Measurements from ENCODE around the gene UCP2.
A peak's percentile ranks its signal among the peaks of the same experiment; 100 is the strongest.
"Not testable (repeated sequence)": the region's sequence is repeated elsewhere in the genome, so short reads cannot be mapped to it uniquely, and the experiment has no call there.

The UCP2 gene

GRCh38 chr11:73995731-73996130 lies 13.1 kb upstream of the UCP2 start:
- no peak for DNase-seq

DNA sequence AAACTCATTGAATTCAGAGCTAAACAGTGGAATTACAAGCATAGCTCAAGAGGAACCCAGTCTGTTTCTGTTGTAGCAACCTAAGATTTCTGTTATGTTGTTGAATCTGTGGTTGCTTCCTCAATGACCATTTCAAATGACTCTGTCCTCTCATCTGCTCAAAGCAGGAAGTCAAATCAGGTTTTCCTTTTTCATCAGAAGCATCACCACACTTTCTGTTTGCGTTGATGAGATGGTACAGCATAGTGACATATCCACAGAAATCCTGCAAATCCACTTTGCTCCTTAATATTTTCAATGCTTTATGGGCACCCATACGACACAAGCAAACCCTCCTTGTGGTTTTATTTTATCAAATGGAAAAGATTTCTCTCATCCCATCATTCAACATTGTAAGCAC lies 12.6 kb upstream of the UCP2 start:
- DNase-seq: no peak

- DNase-seq: no peak
These were observed 8.9 kb upstream of the UCP2 start for GRCh38 chr11:73991471-73992006.

DNA sequence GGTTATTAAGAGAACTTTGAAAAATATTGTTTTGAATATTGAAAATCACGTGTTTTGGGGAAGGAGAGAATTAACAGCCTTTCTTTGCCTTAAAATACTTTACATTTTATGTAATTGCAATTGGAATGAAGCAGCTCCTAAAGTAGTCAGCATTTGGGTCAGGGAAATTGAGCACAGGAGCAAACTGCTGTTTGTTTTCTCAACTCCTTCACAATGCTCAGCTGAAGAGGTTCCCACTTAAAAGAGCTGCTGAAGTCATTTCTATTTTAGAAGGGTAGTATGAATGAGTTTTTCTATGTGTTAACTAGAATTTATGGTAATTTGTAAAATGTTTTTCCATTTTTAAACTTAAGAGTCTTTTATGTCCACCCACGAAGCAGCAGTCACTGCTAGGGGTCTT lies 8.1 kb upstream of the UCP2 start:
- DNase-seq: no peak

- DNase-seq: no peak
These were observed 6.5 kb upstream of the UCP2 start for GRCh38 chr11:73989156-73989555.

DNA sequence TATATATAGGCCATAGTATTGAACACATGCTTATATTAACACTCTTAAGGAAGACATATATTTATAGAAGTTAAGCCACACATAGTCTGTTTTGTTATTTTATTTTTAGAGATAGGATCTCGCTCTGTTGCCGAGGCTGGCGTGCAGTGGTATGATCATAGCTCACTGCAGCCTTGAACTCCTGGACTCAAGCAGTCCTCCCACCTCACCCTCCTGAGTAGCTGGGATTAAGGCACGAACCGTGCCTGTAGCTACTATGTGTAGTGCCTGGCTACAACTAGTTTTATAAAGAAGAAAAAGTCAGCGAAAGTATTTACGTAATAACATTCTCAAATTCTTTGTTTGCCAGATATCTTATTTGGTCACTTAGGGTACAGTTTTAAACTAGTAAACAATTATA lies 5.6 kb upstream of the UCP2 start:
- no peak for DNase-seq

DNA sequence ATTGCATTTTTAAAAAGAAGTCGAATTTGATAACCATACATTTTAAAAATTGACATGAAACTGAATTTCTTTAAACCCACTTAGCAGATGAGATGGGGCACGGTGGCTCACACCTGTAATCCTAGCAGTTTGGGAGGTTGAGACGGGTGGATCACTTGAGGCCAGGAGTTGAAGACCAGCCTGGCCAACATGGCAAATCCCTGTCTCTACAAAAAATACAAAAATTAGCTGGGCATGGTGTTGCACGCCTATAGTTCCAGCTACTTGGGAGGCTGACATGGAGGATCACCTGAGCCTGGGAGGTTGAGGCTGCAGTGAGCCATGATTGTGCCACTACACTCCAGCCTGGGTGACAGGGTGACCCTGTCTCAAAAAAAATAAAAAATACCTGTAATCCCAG lies 3.0 kb upstream of the UCP2 start:
- not testable (repeated sequence) for DNase-seq

GRCh38 chr11:73983741-73984538 lies 1.3 kb upstream of the UCP2 start:
- DNase-seq: no peak

GRCh38 chr11:73982990-73983740 lies 522 bp upstream of the UCP2 start:
- DNase-seq: peak; percentile 82

GRCh38 chr11:73981051-73981805 lies 1.4 kb downstream of the UCP2 start:
- no peak for DNase-seq

GRCh38 chr11:73980001-73980961 lies 2.4 kb downstream of the UCP2 start:
- DNase-seq: no peak

DNA sequence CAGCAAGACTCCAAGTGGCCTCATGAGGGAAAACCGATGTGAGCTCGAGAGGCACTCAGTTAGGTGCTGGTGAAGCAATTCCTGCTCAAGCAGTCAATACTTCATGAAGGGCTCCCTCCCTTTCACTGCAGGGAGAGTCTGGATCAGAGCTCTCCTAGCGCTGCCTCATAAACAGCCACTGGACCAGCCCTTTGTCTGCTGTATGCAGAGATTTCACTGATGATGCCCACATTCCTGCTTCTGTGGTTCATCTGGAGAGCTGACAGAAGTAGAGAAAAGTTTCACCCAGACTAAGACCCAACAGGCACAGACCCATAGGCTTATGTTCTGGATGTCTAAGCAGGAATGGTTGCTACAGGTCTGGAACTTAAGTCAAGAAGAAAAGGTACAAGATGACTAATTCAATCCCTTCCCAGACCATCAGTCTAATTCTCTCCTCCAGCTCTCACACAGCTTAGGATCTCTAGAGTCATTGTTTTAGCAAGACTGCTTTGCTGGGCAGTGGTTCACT lies 4.0 kb downstream of the UCP2 start:
- DNase-seq: no peak

DNA sequence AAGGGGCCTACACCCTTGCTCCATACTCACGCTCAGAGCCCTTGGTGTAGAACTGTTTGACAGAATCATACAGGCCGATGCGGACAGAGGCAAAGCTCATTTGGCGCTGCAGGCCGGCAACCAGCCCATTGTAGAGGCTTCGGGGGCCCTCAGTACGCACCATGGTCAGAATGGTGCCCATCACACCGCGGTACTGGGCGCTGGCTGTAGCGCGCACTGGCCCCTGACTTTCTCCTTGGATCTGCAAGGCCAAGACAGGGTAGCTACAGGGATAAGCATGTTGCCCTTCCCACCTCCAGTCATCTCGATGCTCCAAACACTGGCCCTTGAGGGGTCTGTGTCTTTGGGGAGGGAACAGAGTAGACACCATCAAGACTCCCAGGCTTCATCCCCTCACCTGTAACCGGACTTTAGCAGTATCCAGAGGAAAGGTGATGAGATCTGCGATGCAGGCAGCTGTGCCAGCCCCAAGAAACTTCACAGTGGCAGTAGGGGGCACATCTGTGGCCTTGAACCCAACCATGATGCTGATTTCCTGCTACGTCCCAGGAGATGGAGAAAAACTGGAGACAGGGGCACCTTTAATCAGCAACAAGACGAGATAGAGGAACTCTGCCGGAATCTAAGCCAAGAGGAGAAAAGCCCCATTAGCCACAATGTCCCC lies 4.7 kb downstream of the UCP2 start:
- DNase-seq: no peak

DNA sequence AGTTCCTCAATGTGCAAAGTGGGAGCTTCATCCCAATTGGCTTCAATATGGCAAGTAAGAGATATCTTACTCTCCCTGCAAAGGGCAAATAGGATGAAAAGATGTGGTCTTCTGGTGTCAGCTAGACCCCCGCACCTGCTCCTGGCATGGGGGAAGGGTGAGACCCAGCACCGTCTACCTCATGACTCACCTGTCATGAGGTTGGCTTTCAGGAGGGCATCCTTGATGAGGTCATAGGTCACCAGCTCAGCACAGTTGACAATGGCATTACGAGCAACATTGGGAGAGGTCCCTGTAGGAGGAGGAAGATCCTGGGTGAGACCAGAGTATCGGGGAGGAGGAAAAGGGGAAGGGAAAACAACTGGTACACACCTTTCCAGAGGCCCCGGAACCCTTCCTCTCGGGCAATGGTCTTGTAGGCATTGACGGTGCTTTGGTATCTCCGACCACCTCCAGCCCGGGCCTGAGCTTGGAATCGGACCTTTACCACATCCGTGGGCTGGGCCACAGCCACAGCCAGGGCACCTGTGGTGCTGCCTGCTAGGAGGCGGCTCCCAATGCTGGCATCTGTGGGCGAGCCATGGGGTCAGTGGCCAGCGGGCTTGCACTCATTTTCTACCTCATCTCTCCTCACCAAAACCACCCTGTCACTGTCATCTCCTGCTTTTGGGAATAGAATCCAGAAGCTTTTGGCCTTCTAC lies 6.0 kb downstream of the UCP2 start:
- no peak for DNase-seq

DNA sequence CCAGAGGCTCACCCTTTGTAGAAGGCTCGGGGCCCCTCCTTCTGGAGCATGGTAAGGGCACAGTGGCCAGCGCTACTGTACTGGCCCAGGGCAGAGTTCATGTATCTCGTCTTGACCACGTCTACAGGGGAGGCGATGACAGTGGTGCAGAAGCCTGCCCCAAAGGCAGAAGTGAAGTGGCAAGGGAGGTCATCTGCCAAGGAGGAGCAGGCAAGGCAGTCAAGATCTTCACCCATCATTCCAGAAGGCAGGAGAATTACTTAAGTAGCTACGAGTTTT lies 7.2 kb downstream of the UCP2 start:
- DNase-seq: no peak

GRCh38 chr11:73974604-73975478 lies 7.8 kb downstream of the UCP2 start:
- DNase-seq: no peak

DNA sequence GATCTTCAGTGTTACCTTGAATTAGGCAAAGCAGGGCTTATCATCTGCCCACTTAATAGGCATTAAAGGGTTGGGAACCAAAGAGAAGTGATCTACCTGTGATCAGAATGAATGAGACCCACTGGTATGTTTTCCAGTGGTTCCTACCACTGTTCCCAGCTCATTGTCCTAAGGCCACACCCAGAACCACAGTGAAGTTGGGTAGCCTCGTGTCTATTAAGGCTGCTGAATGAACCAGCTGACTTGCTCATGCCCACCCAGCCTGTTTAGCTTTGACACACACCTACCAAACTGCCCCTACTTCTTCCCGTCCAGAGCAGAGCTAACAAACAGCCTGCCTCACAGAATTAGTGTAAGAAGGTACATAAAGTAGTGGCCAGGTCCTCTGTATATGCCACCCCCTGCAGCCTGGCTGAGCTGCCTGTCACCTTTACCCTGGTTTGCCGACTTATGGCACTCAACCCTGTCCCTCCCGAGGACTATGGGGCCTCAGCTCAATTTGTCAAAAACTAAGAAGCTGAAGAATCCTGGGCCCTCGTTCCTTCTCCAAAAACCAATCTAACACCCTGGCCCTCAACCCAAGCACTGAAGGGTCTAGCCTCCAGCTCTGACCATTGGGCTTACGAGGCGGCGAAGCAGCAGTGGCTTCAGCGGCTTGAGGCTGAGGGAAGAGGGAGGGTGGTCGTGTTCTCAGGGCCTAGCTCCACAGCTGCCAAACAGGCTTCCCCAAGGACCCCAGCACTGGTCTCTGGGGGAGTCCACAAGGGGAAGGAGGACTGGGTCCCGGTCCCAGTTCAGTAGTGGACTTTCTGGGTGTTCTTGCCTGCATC lies 9.8 kb downstream of the UCP2 start:
- DNase-seq: no peak

- DNase-seq: no peak
These were observed 10.5 kb downstream of the UCP2 start for GRCh38 chr11:73972187-73972586.
